Panc1 (cell line): ENCODE results near the gene ZNF622.

Source experiments
- POLR2AphosphoS5 ChIP-seq: IDR thresholded peaks from 2 replicates; pipeline ENCODE4 v1.6.1; 2012; ENCODE audit warnings: mild to moderate bottlenecking, low read depth, low read length, moderate library complexity
- SIN3A ChIP-seq: IDR thresholded peaks from 2 replicates; pipeline ENCODE4 v1.6.1; 2012; ENCODE audit warnings: low read depth, mild to moderate bottlenecking, low read length, moderate library complexity, borderline replicate concordance; ENCODE audit not compliant: insufficient read depth
- TCF7L2 ChIP-seq: IDR thresholded peaks from 2 replicates; pipeline ENCODE4 v1.6.1; 2011; ENCODE audit warnings: mild to moderate bottlenecking, low read depth, low read length, inconsistent platforms
- TF ChIP-seq, protein P1 (sequence below): fragments of 450-650 bp; IDR thresholded peaks from 2 replicates; pipeline ENCODE4 v1.5.1; 2017; ENCODE audit warnings: mild to moderate bottlenecking
- TF ChIP-seq, protein P2 (sequence below), 2 experiments: IDR thresholded peaks; 2 replicates each; pipeline ENCODE4 v1.6.1; 2011 to 2012; ENCODE audit warnings: low read depth in 2 of 2, control low read depth in 1 of 2, low read length in 1 of 2, mild to moderate bottlenecking in 1 of 2, moderate library complexity in 1 of 2; ENCODE audit not compliant: insufficient read depth in 1 of 2

DNA sequence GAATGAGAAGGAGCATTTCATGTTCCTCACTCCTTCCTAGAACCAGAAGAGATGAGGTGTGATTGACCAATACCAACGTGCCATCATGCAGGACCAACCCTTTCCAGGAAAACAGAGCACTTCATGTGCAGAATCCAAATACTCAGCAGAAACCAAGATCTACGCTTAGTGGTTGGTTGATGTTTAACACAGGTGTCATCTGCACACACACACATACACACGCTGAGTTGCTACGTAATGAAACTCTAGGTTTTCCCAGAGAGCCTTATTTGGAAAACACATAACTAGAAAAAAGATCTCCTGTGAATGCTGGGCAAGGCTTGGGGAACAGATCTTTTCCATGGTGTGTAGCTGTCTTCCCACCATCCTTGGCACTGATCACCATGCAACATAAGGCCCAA, 21.1 kb upstream of the ZNF622 start:
- TF ChIP-seq, protein P1, sequence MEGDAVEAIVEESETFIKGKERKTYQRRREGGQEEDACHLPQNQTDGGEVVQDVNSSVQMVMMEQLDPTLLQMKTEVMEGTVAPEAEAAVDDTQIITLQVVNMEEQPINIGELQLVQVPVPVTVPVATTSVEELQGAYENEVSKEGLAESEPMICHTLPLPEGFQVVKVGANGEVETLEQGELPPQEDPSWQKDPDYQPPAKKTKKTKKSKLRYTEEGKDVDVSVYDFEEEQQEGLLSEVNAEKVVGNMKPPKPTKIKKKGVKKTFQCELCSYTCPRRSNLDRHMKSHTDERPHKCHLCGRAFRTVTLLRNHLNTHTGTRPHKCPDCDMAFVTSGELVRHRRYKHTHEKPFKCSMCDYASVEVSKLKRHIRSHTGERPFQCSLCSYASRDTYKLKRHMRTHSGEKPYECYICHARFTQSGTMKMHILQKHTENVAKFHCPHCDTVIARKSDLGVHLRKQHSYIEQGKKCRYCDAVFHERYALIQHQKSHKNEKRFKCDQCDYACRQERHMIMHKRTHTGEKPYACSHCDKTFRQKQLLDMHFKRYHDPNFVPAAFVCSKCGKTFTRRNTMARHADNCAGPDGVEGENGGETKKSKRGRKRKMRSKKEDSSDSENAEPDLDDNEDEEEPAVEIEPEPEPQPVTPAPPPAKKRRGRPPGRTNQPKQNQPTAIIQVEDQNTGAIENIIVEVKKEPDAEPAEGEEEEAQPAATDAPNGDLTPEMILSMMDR, result no peak
- TF ChIP-seq POLR2AphosphoS5, result no peak
- TF ChIP-seq, protein P2, sequence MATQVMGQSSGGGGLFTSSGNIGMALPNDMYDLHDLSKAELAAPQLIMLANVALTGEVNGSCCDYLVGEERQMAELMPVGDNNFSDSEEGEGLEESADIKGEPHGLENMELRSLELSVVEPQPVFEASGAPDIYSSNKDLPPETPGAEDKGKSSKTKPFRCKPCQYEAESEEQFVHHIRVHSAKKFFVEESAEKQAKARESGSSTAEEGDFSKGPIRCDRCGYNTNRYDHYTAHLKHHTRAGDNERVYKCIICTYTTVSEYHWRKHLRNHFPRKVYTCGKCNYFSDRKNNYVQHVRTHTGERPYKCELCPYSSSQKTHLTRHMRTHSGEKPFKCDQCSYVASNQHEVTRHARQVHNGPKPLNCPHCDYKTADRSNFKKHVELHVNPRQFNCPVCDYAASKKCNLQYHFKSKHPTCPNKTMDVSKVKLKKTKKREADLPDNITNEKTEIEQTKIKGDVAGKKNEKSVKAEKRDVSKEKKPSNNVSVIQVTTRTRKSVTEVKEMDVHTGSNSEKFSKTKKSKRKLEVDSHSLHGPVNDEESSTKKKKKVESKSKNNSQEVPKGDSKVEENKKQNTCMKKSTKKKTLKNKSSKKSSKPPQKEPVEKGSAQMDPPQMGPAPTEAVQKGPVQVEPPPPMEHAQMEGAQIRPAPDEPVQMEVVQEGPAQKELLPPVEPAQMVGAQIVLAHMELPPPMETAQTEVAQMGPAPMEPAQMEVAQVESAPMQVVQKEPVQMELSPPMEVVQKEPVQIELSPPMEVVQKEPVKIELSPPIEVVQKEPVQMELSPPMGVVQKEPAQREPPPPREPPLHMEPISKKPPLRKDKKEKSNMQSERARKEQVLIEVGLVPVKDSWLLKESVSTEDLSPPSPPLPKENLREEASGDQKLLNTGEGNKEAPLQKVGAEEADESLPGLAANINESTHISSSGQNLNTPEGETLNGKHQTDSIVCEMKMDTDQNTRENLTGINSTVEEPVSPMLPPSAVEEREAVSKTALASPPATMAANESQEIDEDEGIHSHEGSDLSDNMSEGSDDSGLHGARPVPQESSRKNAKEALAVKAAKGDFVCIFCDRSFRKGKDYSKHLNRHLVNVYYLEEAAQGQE (IDR thresholded peaks at IDR 0.05; ENCODE audit: insufficient read depth in 1 of 2, low read depth in 2 of 2, low read length in 1 of 2), result no peak
- TF ChIP-seq SIN3A, result no peak
- no peak for TF ChIP-seq TCF7L2
